ENCODE data around the gene NAB2. TPM values are rescaled to one million over a fixed set of nuclear protein-coding genes. Genes with fewer than 3 reads are reported as not detected.

Gene NAB2
- polyA plus RNA-seq, 2 of the 4 experiments (the other 2 are of a cell fraction) = 8.6 to 9.8 TPM

GRCh38 chr12:57129889-57130288, 41.0 kb downstream of the NAB2 start:
- H3K4me2 ChIP-seq = peak overlapping the region; percentile 90
- peak overlapping the region in 1 of 2 experiments; percentile 97; a peak in 3 of 6 replicates for H3K27ac ChIP-seq
- POLR2A ChIA-PET = no interaction called here
- DNase-seq (ENCODE audit: low read depth in 1 of 2, low spot score in 1 of 2) = no peak
- H3K4me1 ChIP-seq = peaks cover 43% of the 10 kb centered on the region; the same call in 2 of the 3 replicates
- H3K4me3 ChIP-seq = no peak overlapping the region
- no peaks in the 10 kb centered on the region for H3K9me3 ChIP-seq
- CTCF ChIA-PET = interaction anchor here (0.9 to 20.0 kb wide), 6 partner anchors 12 to 84 kb away, joined by 3 to 1152 read pairs (median 4); no protein-coding TSS in a partner anchor
- no peak for ATAC-seq
- FAIRE-seq = no peak
- TF ChIP-seq ZFP36 (IDR thresholded peaks at IDR 0.05; ENCODE audit: borderline replicate concordance, partially characterized antibody) (no peak), ELK1 (IDR thresholded peaks at IDR 0.05; ENCODE audit: low read depth, low read length) (no peak), GATA3 (IDR thresholded peaks at IDR 0.05; ENCODE audit: borderline replicate concordance) (no peak), FOXS1 (CRISPR knock-in tag; IDR thresholded peaks at IDR 0.05) (no peak), HOXA7 (CRISPR knock-in tag; IDR thresholded peaks at IDR 0.05) (no peak), SMC3 (IDR thresholded peaks at IDR 0.05) (no peak), ZC3H11A (IDR thresholded peaks at IDR 0.05) (no peak), MAFK (IDR thresholded peaks at IDR 0.05; ENCODE audit: partially characterized antibody) (no peak), HOXB13 (CRISPR knock-in tag; IDR thresholded peaks at IDR 0.05; ENCODE audit: low read depth) (no peak), RARB (CRISPR knock-in tag; IDR thresholded peaks at IDR 0.05) (no peak), ESRRA (IDR thresholded peaks at IDR 0.05; ENCODE audit: borderline replicate concordance, low read length) (no peak), CHD2 (IDR thresholded peaks at IDR 0.05; ENCODE audit: low read length, partially characterized antibody) (no peak), NPAS2 (CRISPR knock-in tag; IDR thresholded peaks at IDR 0.05; ENCODE audit: borderline replicate concordance) (no peak), RNF2 (IDR thresholded peaks at IDR 0.05; ENCODE audit: borderline replicate concordance, low read depth) (no peak), HOXB5 (CRISPR knock-in tag; IDR thresholded peaks at IDR 0.05) (no peak)

GRCh38 chr12:57130941-57131340, 42.0 kb downstream of the NAB2 start:
- no peak overlapping the region for H3K27ac ChIP-seq
- H3K9me3 ChIP-seq = no peaks in the 10 kb centered on the region
- ChIA-PET CTCF (interaction anchor here (0.7 to 20.0 kb wide), 11 partner anchors 9 to 108 kb away, joined by 3 to 1152 read pairs (median 4); partner anchors contain the start of gene STAT6), POLR2A (no interaction called here)
- no peak overlapping the region for H3K4me3 ChIP-seq
- H3K4me2 ChIP-seq = no peak overlapping the region
- no peak for TF ChIP-seq ESRRA (IDR thresholded peaks at IDR 0.05; ENCODE audit: borderline replicate concordance, low read length)
- TF ChIP-seq MAX (IDR thresholded peaks at IDR 0.05) = no peak
- TF ChIP-seq ZNF302 (CRISPR knock-in tag; IDR thresholded peaks at IDR 0.05) = no peak
- no peak for TF ChIP-seq KDM1A (IDR thresholded peaks at IDR 0.05; ENCODE audit: low read depth)
- no peak for TF ChIP-seq JUN (IDR thresholded peaks at IDR 0.05)
- WGBS (ENCODE audit: missing lambda C conversion rate) = 96% methylated on average over 2 of the region's 2 CpGs
- peaks cover 43% of the 10 kb centered on the region; the same call in 2 of the 3 replicates for H3K4me1 ChIP-seq
- ATAC-seq (no peak), DNase-seq (ENCODE audit: low read depth in 1 of 2, low spot score in 1 of 2) (no peak), FAIRE-seq (no peak)

- H3K27ac ChIP-seq = peak overlapping the region in 1 of 2 experiments; percentile 57; a peak in 3 of 6 replicates
- no peaks in the 10 kb centered on the region for H3K9me3 ChIP-seq
- 82% methylated on average over 9 of the region's 9 CpGs for WGBS (ENCODE audit: missing lambda C conversion rate)
- FAIRE-seq = no peak
- peaks cover 38% of the 10 kb centered on the region; the same call in 2 of the 3 replicates for H3K4me1 ChIP-seq
- ATAC-seq = no peak
- POLR2A ChIA-PET = no interaction called here
- no peak overlapping the region for H3K4me3 ChIP-seq
- DNase-seq (ENCODE audit: low read depth in 1 of 2, low spot score in 1 of 2) = no peak
- H3K4me2 ChIP-seq = no peak overlapping the region
- CTCF ChIA-PET = interaction anchor here (0.6 to 20.0 kb wide), 8 partner anchors 9 to 129 kb away, joined by 3 to 1152 read pairs (median 5); partner anchors contain the start of gene STAT6
- TF ChIP-seq HMGXB4 (CRISPR knock-in tag; IDR thresholded peaks at IDR 0.05; ENCODE audit: borderline replicate concordance) (no peak), HES2 (IDR thresholded peaks at IDR 0.05) (no peak), CHD2 (IDR thresholded peaks at IDR 0.05; ENCODE audit: low read length, partially characterized antibody) (no peak), MAX (IDR thresholded peaks at IDR 0.05) (no peak), REST (IDR thresholded peaks at IDR 0.05) (no peak), POLR2AphosphoS2 (conservative IDR thresholded peaks at IDR 0.05; ENCODE audit: low read length) (no peak)
Observed at GRCh38 chr12:57131896-57132744, 43.2 kb downstream of the NAB2 start.

Data from A549 (cell line).